HEK293 (cell line): ENCODE measurements around the gene OSBPL10.
A peak's percentile ranks its signal among the peaks of the same experiment; 100 is the strongest.

Experiments used
- CTCF ChIP-seq: fragments of 450-650 bp; formaldehyde crosslinking; IDR thresholded peaks from 2 replicates; pipeline ENCODE4 v1.5.1; 2016; ENCODE audit warnings: missing biosample characterization, missing genetic modification characterization
- GLI4 ChIP-seq: fragments of 450-650 bp; formaldehyde crosslinking; IDR thresholded peaks from 2 replicates; pipeline ENCODE4 v1.5.1; 2016; ENCODE audit warnings: missing biosample characterization, missing genetic modification characterization
- PRDM10 ChIP-seq: fragments of 450-650 bp; formaldehyde crosslinking; IDR thresholded peaks from 2 replicates; pipeline ENCODE4 v1.5.1; 2016; ENCODE audit warnings: missing biosample characterization, missing genetic modification characterization
- YY1 ChIP-seq: fragments of 450-650 bp; formaldehyde crosslinking; IDR thresholded peaks from 2 replicates; pipeline ENCODE4 v1.5.1; 2018; ENCODE audit warnings: missing biosample characterization, missing genetic modification characterization
- ZBTB8A ChIP-seq: fragments of 450-650 bp; formaldehyde crosslinking; IDR thresholded peaks from 2 replicates; pipeline ENCODE4 v1.5.1; 2016; ENCODE audit warnings: missing biosample characterization, missing genetic modification characterization
- ZNF449 ChIP-seq: fragments of 450-650 bp; formaldehyde crosslinking; IDR thresholded peaks from 2 replicates; pipeline ENCODE4 v1.5.1; 2017; ENCODE audit warnings: missing biosample characterization, mild to moderate bottlenecking, missing genetic modification characterization, moderate library complexity

GRCh38 chr3:31980530-31981205 is 394 bp downstream of the OSBPL10 start:
- peak; percentile 84 for TF ChIP-seq CTCF (tag by site-specific recombination)
- TF ChIP-seq PRDM10 (tag by site-specific recombination), result peak; percentile 55
- no peak for TF ChIP-seq YY1 (tag by site-specific recombination)
- TF ChIP-seq ZBTB8A, result peak; percentile 76
- TF ChIP-seq GLI4 (tag by site-specific recombination), result peak; percentile 76; the same call in 1 of the 2 replicates
- peak; percentile 21; the same call in 1 of the 2 replicates for TF ChIP-seq ZNF449 (tag by site-specific recombination)
